SU-DHL-6 (cell line): ENCODE measurements around the gene CEBPB.

Experiments
- CTCF ChIP-seq: fragments of 200-600 bp; sonication (generic); IDR thresholded peaks from one replicate; pipeline ENCODE4 v1.5.1; 2017; ENCODE audit warnings: antibody characterized with exemption, mild to moderate bottlenecking, low read length, moderate library complexity; ENCODE audit not compliant: insufficient read depth, poor library complexity, severe bottlenecking
- EZH2phosphoT487 ChIP-seq: fragments of 200-600 bp; sonication (generic), shearing (Covaris generic); conservative IDR thresholded peaks from 2 replicates; pipeline ENCODE4 v1.6.1; 2018; ENCODE audit warnings: mild to moderate bottlenecking, antibody characterized with exemption, low read length, moderate library complexity, mixed read lengths

- no peak for TF ChIP-seq CTCF
- TF ChIP-seq EZH2phosphoT487: no peak
These were observed 24.6 kb downstream of the CEBPB start for GRCh38 chr20:50215101-50215690.
